ENCODE data around the gene LRRC25. TPM values are rescaled to one million over a fixed set of nuclear protein-coding genes. Genes with fewer than 3 reads are reported as not detected.

LRRC25 gene
- total RNA-seq, 4 donors from 2014 or later, result 3.3 to 4.9 (median 4.1) TPM; not detected in 1

DNA sequence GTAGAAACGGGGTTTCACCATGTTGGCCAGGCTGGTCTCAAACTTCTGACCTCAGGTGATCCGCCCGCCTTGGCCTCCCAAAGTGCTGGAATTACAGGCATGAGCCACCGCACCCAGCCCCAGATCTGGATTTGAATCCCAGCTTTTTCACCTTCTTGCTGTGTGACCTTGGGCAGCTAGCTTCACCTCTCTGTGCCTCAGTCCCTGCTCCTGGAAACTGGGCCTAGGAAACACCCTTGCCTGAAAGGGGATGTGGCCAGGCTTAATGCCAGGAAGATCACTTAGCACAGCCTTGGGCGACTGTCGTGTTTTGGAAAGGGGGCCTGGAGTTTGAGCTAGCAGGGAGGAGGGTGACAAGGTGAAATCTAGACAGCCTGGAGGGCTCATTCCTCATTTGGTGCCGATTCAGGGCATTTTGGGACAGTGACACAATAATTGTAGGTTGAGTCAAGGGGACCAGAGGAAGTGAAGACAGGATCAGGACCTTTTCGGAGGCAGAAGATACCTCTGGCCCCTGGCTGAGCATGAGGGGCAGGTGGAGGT lies 55.3 kb downstream of the LRRC25 start:
- intact Hi-C loops (cut with DNase I; ENCODE audit: low total_unique reads), result no loop called here
- in situ Hi-C loops (cut with MboI; ENCODE audit: low pct_ligation_motif_present in 1 of 4, low pct_unique_long_range_greater_than_20kb in 1 of 4, low sequenced_read_pairs in 3 of 4), result loop anchor here in 2 of 4 donors (5.0 to 25.0 kb wide), 3 partner anchors 53 to 130 kb away; partner anchors contain the start of genes LRRC25 (in 1 of the 2) and RAB3A (in 1 of the 2)
- no peak for TF ChIP-seq POLR2AphosphoS5 (IDR thresholded peaks at IDR 0.05)
- Histone ChIP-seq H3K4me3 (peak overlapping the region in 1 of 4 donors; percentile 73), H3K4me1 (peaks cover 0 to 55% (median 28%) of the 10 kb centered on the region in 4 donors), H3K27ac (peak overlapping the region; percentile 88 to 93 (median 90)), H3K9me3 (no peaks in the 10 kb centered on the region), H3K36me3 (no peaks in the 10 kb centered on the region), H3K27me3 (no peaks in the 10 kb centered on the region)
- 40 to 84% methylated on average over 1 to 8 of the region's 8 CpGs for WGBS, 2 donors (ENCODE audit: low coverage in 1 of 2)
- DNase-seq, result no peak

Small RNA genes within 50 kb of the gene (small RNA-seq; reads per million reads assigned to genes)
- gene MIR3189, result 0 reads per million in 4 donors

Other genes with a start within 250 kb of the LRRC25 start
- 100 to 1,000 TPM in 1 of 4 donors, 10 to 100 TPM in 3; 30.5 to 135 (median 31.2) TPM for gene PIK3R2, start 244.5 kb downstream of the LRRC25 start, total RNA-seq
- 10 to 100 TPM in 3 of 4 donors, 1 to 10 TPM in 1; 10.0 to 50.8 (median 32.8) TPM for gene IFI30, start 223.8 kb downstream of the LRRC25 start, total RNA-seq
- gene MPV17L2, start 204.4 kb downstream of the LRRC25 start, total RNA-seq, result 10 to 100 TPM in 3 of 4 donors, 1 to 10 TPM in 1; 1.6 to 22.3 (median 12.6) TPM
- gene RAB3A, start 193.6 kb downstream of the LRRC25 start, total RNA-seq, result 1 to 10 TPM in 3 of 4 donors, not detected in 1; 2.2 to 8.6 (median 3.8) TPM
- gene PDE4C, start 171.2 kb downstream of the LRRC25 start, total RNA-seq, result 10 to 100 TPM in 2 of 4 donors, 1 to 10 TPM in 2; 3.0 to 18.3 (median 7.7) TPM
- 10 to 100 TPM in 3 of 4 donors, 1 to 10 TPM in 1; 4.8 to 49.7 (median 17.5) TPM for gene IQCN, start 123.2 kb downstream of the LRRC25 start, total RNA-seq
- gene JUND, start 116.0 kb downstream of the LRRC25 start, total RNA-seq, result 1,000 to 10,000 TPM in 3 of 4 donors, 100 to 1,000 TPM in 1; 714 to 2,423 (median 1,288) TPM
- gene LSM4, start 74.5 kb downstream of the LRRC25 start, total RNA-seq, result 100 to 1,000 TPM in 3 of 4 donors, 10 to 100 TPM in 1; 94.3 to 218 (median 175) TPM
- 100 to 1,000 TPM in 1 of 4 donors, 10 to 100 TPM in 3; 59.7 to 110 (median 73.0) TPM for gene PGPEP1, start 57.0 kb downstream of the LRRC25 start, total RNA-seq
- 10 to 100 TPM; 36.3 to 77.0 (median 58.9) TPM for gene GDF15, start 11.5 kb downstream of the LRRC25 start, total RNA-seq
- gene SSBP4, start 21.8 kb upstream of the LRRC25 start, total RNA-seq, result 10 to 100 TPM in 3 of 4 donors, 1 to 10 TPM in 1; 9.4 to 40.4 (median 32.2) TPM
- gene ISYNA1, start 40.5 kb upstream of the LRRC25 start, total RNA-seq, result 10 to 100 TPM in 2 of 4 donors, 1 to 10 TPM in 2; 3.0 to 15.1 (median 8.8) TPM
- 10 to 100 TPM; 16.2 to 72.2 (median 18.0) TPM for gene ELL, start 124.4 kb upstream of the LRRC25 start, total RNA-seq
- 100 to 1,000 TPM; 267 to 318 (median 275) TPM for gene FKBP8, start 146.0 kb upstream of the LRRC25 start, total RNA-seq
- gene KXD1, start 160.2 kb upstream of the LRRC25 start, total RNA-seq, result 100 to 1,000 TPM in 2 of 4 donors, 10 to 100 TPM in 2; 62.1 to 195 (median 98.0) TPM
- 100 to 1,000 TPM; 421 to 735 (median 566) TPM for gene UBA52, start 174.2 kb upstream of the LRRC25 start, total RNA-seq
- 100 to 1,000 TPM in 2 of 4 donors, 10 to 100 TPM in 2; 75.1 to 171 (median 121) TPM for gene REX1BD, start 191.2 kb upstream of the LRRC25 start, total RNA-seq
- gene CRLF1, start 209.2 kb upstream of the LRRC25 start, total RNA-seq, result 10 to 100 TPM in 1 of 4 donors, 1 to 10 TPM in 3; 1.1 to 21.0 (median 6.1) TPM
- 10 to 100 TPM in 2 of 4 donors, under 1 TPM in 2; 0.48 to 21.7 (median 8.6) TPM for gene TMEM59L, start 215.2 kb upstream of the LRRC25 start, total RNA-seq
- 10 to 100 TPM in 1 of 4 donors, 1 to 10 TPM in 3; 7.0 to 15.7 (median 7.6) TPM for gene KLHL26, start 239.4 kb upstream of the LRRC25 start, total RNA-seq